Small intestine (tissue), 7 donors: ENCODE data around the gene HK2. TPM values are rescaled to one million over a fixed set of nuclear protein-coding genes. Genes with fewer than 3 reads are reported as not detected.

Experiments used
- DNase-seq, 2 donors: peaks; one replicate each; pipeline versions ENCODE4 v3.0.0 to v3.0.0-alpha.2; 2013
- FAIRE-seq: peaks from 2 replicates; lab custom pipeline; 2012; peaks lifted over from hg19 to GRCh38; lab: Jason Lieb, UNC
- H3K27ac ChIP-seq, 3 donors: one replicate each; pipeline ENCODE4 v1.5.1; 2013; ENCODE audit warnings: low read length in 2 of 3, mild to moderate bottlenecking in 2 of 3, control low read depth in 1 of 3, inconsistent platforms in 1 of 3, low read depth in 1 of 3, moderate library complexity in 1 of 3
- H3K27me3 ChIP-seq, 3 donors: one replicate each; pipeline ENCODE4 v1.6.1; 2013; ENCODE audit warnings: low read length in 3 of 3, inconsistent platforms in 1 of 3; ENCODE audit not compliant: control insufficient read depth in 3 of 3, insufficient read depth in 3 of 3
- H3K36me3 ChIP-seq, 3 donors: one replicate each; pipeline ENCODE4 v1.6.1; 2013; ENCODE audit warnings: low read length in 3 of 3, inconsistent platforms in 1 of 3, low read depth in 1 of 3, mild to moderate bottlenecking in 1 of 3, moderate library complexity in 1 of 3; ENCODE audit not compliant: control insufficient read depth in 3 of 3, insufficient read depth in 2 of 3
- H3K4me1 ChIP-seq, 3 donors: one replicate each; pipeline ENCODE4 v1.6.1; 2013; ENCODE audit warnings: low read length in 2 of 3, inconsistent platforms in 1 of 3, low read depth in 1 of 3, mild to moderate bottlenecking in 1 of 3, moderate library complexity in 1 of 3; ENCODE audit not compliant: control insufficient read depth in 3 of 3, insufficient read depth in 2 of 3
- H3K4me3 ChIP-seq, 3 donors: one replicate each; pipeline ENCODE4 v1.5.1; 2013; ENCODE audit warnings: low read length in 3 of 3, control low read depth in 1 of 3, inconsistent platforms in 1 of 3, low read depth in 1 of 3, mild to moderate bottlenecking in 1 of 3, moderate library complexity in 1 of 3
- H3K9me3 ChIP-seq, 2 donors: one replicate each; pipeline ENCODE4 v1.6.1; 2013; ENCODE audit warnings: low read depth in 1 of 2, low read length in 1 of 2; ENCODE audit not compliant: control insufficient read depth in 2 of 2, insufficient read depth in 1 of 2
- WGBS, 3 donors: extraction: QIAGEN DNeasy Blood & Tissue Kit; methylation state at CpG; one replicate each; pipeline ENCODE4 v1.1.7; 2013; 5-methylcytosine and 5-hydroxymethylcytosine counted together
- polyA plus RNA-seq, 4 donors: library from polyadenylated mRNA; stranded (reverse) in 3 of 4; unstranded in 1 of 4; fragments of 200-250 nt in 3 of 4; fragments of 120-200 nt in 1 of 4; gene quantifications; one replicate each; pipeline versions ENCODE4 v1.2.1 to v1.2.3, GENCODE V29; 2013
- donor health status: healthy with polysubstance abuse.
- donor health status: control.
- donor health status: control.
- donor health status: Bipolar disorder and iron deficiency.
- donor health status: healthy.

HK2 gene
- polyA plus RNA-seq, 4 donors: 2.2 to 7.3 (median 3.7) TPM

GRCh38 chr2:74858281-74858680 lies 24.4 kb downstream of the HK2 start:
- FAIRE-seq (no peak), DNase-seq (no peak)
- Histone ChIP-seq H3K27me3 (peaks cover 0 to 21% (median 0%) of the 10 kb centered on the region in 3 donors), H3K27ac (no peak overlapping the region), H3K4me3 (no peak overlapping the region), H3K36me3 (peaks cover 0 to 6% (median 0%) of the 10 kb centered on the region in 3 donors), H3K9me3 (peaks cover 0 to 10% of the 10 kb centered on the region in 2 donors), H3K4me1 (peaks cover 11 to 22% (median 15%) of the 10 kb centered on the region in 3 donors)
- 75 to 89% (median 86%) methylated on average over 3 of the region's 3 CpGs for WGBS, 3 donors

- H3K9me3 ChIP-seq: peaks cover 0 to 10% of the 10 kb centered on the region in 2 donors
- peaks cover 0 to 3% (median 0%) of the 10 kb centered on the region in 3 donors for H3K36me3 ChIP-seq
- no peak overlapping the region for H3K4me3 ChIP-seq
- H3K27me3 ChIP-seq: peaks cover 0 to 14% (median 0%) of the 10 kb centered on the region in 3 donors
- H3K27ac ChIP-seq: no peak overlapping the region
- no peak for DNase-seq
- FAIRE-seq: no peak
- WGBS, 3 donors: 92 to 97% (median 95%) methylated on average over 3 of the region's 3 CpGs
- peaks cover 13 to 32% (median 20%) of the 10 kb centered on the region in 3 donors for H3K4me1 ChIP-seq
Observed at GRCh38 chr2:74860079-74860478, 26.2 kb downstream of the HK2 start.

- Histone ChIP-seq H3K27ac (no peak overlapping the region), H3K4me1 (peaks cover 13 to 32% (median 17%) of the 10 kb centered on the region in 3 donors), H3K27me3 (peaks cover 0 to 14% (median 0%) of the 10 kb centered on the region in 3 donors), H3K9me3 (peaks cover 0 to 10% of the 10 kb centered on the region in 2 donors), H3K36me3 (peaks cover 0 to 3% (median 0%) of the 10 kb centered on the region in 3 donors), H3K4me3 (no peak overlapping the region)
- FAIRE-seq (no peak), DNase-seq (no peak)
- 49 to 58% (median 49%) methylated on average over 3 of the region's 3 CpGs for WGBS, 3 donors
Observed at GRCh38 chr2:74860521-74860920, 26.6 kb downstream of the HK2 start.

DNA sequence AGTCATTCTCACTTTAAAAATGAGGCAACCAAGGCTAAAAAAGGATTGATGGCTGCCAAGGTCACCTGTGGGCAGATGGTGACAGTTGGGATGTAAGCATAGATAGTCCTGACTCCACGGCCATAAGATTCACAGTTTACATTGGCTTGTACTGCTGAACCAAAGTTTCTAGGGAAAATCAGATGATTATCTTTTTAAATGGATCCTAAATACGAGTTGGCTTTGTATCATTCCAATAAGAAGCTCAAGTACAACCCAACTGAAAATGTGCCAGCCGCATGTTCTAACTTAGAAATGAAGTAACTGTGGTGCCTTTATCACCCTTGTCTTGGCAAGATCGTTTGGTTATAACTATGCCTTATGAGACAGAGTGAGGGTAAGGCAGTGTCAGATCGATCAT lies 27.6 kb downstream of the HK2 start:
- Histone ChIP-seq H3K4me3 (no peak overlapping the region), H3K9me3 (peaks cover 0 to 10% of the 10 kb centered on the region in 2 donors), H3K27me3 (peaks cover 0 to 14% (median 0%) of the 10 kb centered on the region in 3 donors), H3K27ac (no peak overlapping the region), H3K36me3 (no peaks in the 10 kb centered on the region), H3K4me1 (peaks cover 6 to 22% (median 15%) of the 10 kb centered on the region in 3 donors)
- DNase-seq (no peak), FAIRE-seq (no peak)
- WGBS, 3 donors: 66 to 90% (median 79%) methylated on average over 5 of the region's 5 CpGs

DNA sequence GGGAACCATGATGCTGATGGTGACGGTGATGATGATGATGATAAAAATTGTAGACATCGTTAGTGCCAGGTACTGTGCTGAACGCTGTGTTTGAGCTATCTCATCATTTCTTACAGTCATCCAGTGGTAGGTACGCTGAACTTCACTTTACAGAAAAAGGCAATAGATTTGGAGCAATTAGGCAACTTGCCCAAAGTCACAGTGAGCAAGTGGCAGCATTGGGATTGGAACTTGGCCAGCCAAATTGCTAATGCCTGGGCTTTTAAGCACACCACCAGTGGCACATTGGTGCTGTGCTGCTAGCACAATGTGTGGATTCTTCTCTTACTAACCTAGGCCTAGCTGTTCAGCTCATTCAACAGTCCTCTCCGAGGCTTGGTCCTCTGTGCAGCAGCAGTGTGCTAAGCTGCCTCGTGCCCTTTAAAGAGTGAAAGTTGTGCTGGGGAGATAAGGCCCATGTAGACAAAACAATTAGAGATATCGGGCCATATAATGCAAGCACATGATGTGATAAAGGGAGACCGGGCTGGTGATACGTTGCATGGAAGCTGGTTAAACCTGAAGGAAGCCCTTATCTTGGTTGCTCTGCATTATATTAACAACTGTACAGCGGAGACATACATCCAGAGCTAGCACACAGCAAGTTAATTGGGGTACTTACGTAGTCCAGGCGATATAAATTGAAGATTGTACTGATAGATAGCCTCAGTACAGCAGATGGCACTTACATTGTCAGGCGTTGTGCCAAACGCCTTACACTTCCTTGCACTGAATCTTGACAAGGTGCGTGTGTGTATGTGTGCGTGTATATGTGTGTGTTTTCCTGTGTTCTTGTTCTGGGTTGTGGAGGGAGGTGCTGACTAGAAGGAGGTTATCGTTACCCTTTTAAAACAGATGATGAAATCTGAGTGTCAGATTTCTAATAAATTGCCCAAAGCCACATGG lies 28.4 kb downstream of the HK2 start:
- DNase-seq (peak; percentile 83 to 97), FAIRE-seq (no peak)
- 18 to 68% (median 43%) methylated on average over 17 of the region's 17 CpGs for WGBS, 3 donors
- Histone ChIP-seq H3K36me3 (no peaks in the 10 kb centered on the region), H3K9me3 (peaks cover 0 to 10% of the 10 kb centered on the region in 2 donors), H3K4me1 (peaks cover 6 to 18% (median 8%) of the 10 kb centered on the region in 3 donors), H3K27me3 (peaks cover 0 to 10% (median 0%) of the 10 kb centered on the region in 3 donors), H3K27ac (peak overlapping the region in 2 of 3 donors; percentile 34 to 81), H3K4me3 (no peak overlapping the region)

DNA sequence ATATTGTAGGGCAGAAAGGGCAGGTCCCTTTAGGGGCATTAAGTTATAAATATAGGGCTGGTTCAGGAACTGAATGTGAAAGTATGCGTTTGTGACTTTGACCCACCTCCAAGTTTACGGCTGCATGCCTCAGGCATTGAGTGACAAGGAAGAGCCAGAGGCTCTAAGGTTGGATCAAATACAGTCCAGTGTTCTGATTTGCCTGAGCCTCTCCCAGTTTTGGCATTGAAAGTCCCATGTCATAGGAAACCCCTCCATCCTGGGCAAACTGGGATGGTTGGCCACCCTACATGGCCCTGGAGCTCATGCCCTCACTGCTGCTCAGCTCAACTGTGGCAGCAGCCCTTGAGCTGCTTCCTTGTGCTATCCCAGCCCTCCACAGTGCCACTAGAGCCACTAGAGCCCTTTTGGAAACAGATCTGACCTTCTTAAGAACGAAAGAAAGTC lies 29.9 kb downstream of the HK2 start:
- WGBS, 3 donors: 13 to 58% (median 41%) methylated on average over 3 of the region's 3 CpGs
- H3K4me3 ChIP-seq: no peak overlapping the region
- H3K36me3 ChIP-seq: no peaks in the 10 kb centered on the region
- H3K27ac ChIP-seq: peak overlapping the region; percentile 10 to 81 (median 73)
- peaks cover 0 to 10% of the 10 kb centered on the region in 2 donors for H3K9me3 ChIP-seq
- no peak for FAIRE-seq
- H3K27me3 ChIP-seq: peaks cover 0 to 11% (median 0%) of the 10 kb centered on the region in 3 donors
- DNase-seq: peak; percentile 83 to 92
- peaks cover 6 to 18% (median 8%) of the 10 kb centered on the region in 3 donors for H3K4me1 ChIP-seq

GRCh38 chr2:74864728-74865722 lies 31.1 kb downstream of the HK2 start:
- no peak for FAIRE-seq
- WGBS, 3 donors: 86 to 90% (median 90%) methylated on average over 20 of the region's 20 CpGs
- peaks cover 9 to 18% (median 10%) of the 10 kb centered on the region in 3 donors for H3K4me1 ChIP-seq

More at GRCh38 chr2:74864728-74865722, 31.1 kb downstream of the HK2 start:
- no peak overlapping the region for H3K4me3 ChIP-seq
- no peaks in the 10 kb centered on the region for H3K36me3 ChIP-seq
- H3K27me3 ChIP-seq: peaks cover 0 to 9% (median 0%) of the 10 kb centered on the region in 3 donors
- no peak for DNase-seq
- peaks cover 0 to 12% of the 10 kb centered on the region in 2 donors for H3K9me3 ChIP-seq
- H3K27ac ChIP-seq: no peak overlapping the region
